ENCODE measurements around the gene LRRN4CL.

Gene LRRN4CL

GRCh38 chr11:62716206-62716605 is 26.9 kb upstream of the LRRN4CL start:
- no peak for TF ChIP-seq CTCF (conservative IDR thresholded peaks at IDR 0.05)
- 0 out of 2 replicates have a peak overlapping the region, but pooled peaks have one; percentile 15 for H3K27ac ChIP-seq

DNA sequence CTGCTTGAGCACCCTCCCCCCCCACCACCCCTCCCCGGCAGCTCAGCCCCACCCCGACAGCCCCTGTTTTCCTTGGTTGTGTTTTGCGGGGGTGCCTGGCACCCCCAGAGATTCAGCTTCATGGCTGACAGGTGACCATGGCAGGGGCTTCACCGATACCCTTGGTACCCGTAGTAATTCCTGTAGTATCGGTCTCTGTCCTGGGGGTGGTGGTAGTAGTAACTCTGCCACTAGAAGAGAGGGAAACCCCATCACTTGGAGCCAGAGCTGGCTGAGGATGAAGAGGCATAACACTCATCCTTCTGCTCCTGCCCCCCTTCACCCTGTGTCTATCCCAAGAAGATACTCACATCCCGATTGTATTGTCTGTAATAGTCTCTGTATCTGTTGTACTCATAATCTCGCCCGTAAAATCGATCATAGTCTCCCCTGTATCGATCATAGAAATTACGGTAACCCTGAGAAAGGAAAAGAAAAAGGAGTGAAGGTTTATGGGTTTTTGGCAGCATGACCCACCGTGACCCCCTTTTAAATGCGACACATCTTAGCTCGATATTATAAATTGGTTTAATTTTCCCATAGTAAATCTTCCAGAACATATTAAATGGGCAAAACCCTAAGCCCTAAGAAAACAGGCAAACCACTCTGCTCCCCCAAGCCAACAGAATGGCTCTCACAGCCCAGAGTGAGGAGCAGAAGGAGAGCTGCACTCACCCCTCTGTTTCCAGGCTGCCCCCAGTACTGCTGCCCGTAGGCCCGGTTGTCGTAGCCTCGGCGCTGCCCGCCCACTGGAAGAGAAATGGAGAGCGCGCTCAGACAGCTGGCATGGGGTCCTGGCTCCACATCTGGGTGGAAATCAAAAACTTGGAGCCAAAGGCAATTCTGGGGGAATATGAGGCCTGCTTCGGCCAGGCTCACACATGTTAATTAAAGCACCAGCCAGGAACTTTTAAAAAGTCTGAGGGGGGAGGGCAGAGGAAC is 26.1 kb upstream of the LRRN4CL start:
- no peak for TF ChIP-seq CTCF (conservative IDR thresholded peaks at IDR 0.05)
- no peak overlapping the region for H3K27ac ChIP-seq

- TF ChIP-seq CTCF (conservative IDR thresholded peaks at IDR 0.05) = no peak
- 0 out of 2 replicates have a peak overlapping the region, but pooled peaks have one; percentile 5 for H3K27ac ChIP-seq
Observed at GRCh38 chr11:62713343-62713742, 24.0 kb upstream of the LRRN4CL start.

DNA sequence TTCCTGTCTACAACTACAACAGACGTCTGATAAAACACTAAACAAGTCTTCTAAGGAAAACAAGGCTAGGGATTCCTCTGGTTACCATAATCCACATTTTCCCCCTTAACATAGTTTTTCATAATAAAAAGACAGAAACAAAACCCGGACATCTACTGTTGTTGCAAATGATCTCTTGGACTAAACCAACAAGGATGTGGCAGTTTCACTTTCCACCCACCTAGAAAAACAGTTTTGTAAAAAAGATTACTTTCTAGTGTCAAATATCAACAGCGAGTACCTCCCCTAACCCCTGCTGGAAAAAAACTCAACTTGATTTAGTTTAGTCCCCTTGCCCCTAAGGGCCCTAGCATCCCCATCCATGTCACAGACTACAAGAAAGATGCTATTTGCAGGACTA is 23.5 kb upstream of the LRRN4CL start:
- no peak for TF ChIP-seq CTCF (conservative IDR thresholded peaks at IDR 0.05)
- 0 out of 2 replicates have a peak overlapping the region, but pooled peaks have one; percentile 5 for H3K27ac ChIP-seq

DNA sequence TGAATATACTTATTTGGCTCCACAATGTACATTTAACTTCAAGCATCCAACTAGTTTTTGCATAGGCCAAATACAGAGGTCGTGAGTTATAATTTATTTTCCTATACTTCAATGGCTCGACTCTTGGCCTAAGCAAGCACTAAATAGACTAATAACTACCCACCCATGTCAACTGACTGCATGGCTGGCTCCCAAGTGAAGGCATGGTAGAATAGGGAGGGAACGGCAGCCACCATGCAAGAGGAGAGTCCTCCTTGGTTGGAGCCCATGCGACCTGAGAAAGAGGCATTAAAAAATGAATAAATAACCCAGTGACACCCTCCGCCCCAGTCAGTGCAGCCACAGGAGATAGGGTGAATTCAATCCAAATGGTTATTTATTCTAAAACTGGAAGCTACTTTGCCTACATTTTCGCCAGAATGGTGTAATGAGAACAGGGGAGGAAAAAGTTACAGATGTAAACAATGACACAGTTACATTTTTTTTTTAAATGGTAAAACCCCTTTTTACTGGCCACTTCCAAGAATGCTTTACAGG is 23.0 kb upstream of the LRRN4CL start:
- TF ChIP-seq CTCF (conservative IDR thresholded peaks at IDR 0.05) = no peak
- H3K27ac ChIP-seq = 0 out of 2 replicates have a peak overlapping the region, but pooled peaks have one; percentile 5

DNA sequence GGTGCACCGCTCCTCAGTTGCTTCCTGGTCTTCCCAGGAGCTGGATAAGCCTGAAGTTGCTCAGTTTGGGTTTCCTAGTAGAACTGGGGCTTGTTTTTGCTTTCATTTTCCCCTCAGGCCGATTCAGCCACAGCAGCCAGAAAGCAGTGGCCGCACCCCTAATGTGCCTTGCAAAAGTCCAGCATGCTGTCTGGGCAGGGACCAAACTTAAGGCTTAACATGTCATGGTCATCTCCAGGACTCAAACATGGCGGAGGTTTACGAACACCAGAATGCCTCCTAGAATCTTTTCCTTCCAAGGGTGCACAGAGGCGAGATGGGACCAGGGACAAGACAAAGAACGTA is 20.6 kb upstream of the LRRN4CL start:
- no peak for TF ChIP-seq CTCF (conservative IDR thresholded peaks at IDR 0.05)
- peak overlapping the region; percentile 93 for H3K27ac ChIP-seq

DNA sequence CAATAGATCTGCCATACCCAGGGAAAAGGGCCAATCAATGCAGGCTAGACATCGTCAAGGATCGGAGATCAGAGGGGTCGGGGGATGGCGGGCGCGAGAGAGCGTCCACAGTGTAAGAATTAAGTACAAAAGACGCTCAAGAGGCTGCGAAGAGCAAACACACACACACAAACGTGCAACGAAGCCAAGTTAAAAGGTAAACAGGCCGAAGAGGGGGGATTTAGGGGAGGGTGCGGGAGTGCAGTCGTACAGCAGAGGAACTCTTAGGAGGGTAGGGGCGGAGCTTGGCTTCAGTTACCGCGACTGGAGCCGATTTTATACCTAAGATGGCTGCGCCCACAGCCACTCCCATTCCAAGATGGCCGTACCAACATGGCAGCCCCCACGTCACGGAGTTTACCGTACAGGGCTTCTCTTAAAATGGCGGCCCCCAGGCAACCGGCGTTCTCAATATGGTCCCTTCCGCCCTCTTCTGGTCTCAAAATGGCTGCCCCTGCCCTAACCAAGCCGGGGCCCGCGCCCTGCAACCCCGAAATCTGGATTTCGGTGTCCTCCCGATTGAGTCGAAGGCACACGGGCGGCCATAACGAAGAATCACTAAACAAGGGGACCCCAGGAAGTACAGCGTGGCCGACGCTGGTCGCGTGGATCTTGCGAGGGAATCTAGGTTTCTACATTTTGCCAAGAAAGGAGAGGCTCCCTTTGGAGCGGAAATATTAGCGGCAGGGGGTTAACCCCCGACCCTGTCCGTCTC is 20.1 kb upstream of the LRRN4CL start:
- TF ChIP-seq CTCF (conservative IDR thresholded peaks at IDR 0.05) = no peak
- peak overlapping the region; percentile 93 for H3K27ac ChIP-seq

Data from VCaP (cell line).